ENCODE results near the gene SUOX. TPM values are rescaled to one million over a fixed set of nuclear protein-coding genes. Genes with fewer than 3 reads are reported as not detected.

Gene SUOX
- total RNA-seq, 4 donors from 2014 or later, result 18.3 to 29.0 (median 25.3) TPM

- DNase-seq (ENCODE audit: extremely low spot score), result no peak
- H3K36me3 ChIP-seq, result peaks cover 0 to 32% (median 16%) of the 10 kb centered on the region in 4 donors
- H3K27me3 ChIP-seq, result no peaks in the 10 kb centered on the region
- no peak overlapping the region for H3K4me3 ChIP-seq
- intact Hi-C loops (cut with DNase I), result no loop called here
- no peaks in the 10 kb centered on the region for H3K9me3 ChIP-seq
- peaks cover 22 to 67% (median 61%) of the 10 kb centered on the region in 4 donors for H3K4me1 ChIP-seq
- no peak for TF ChIP-seq POLR2AphosphoS5 (IDR thresholded peaks at IDR 0.05)
- no peak for TF ChIP-seq POLR2A (IDR thresholded peaks at IDR 0.05; ENCODE audit: low read depth)
- TF ChIP-seq, protein P1, sequence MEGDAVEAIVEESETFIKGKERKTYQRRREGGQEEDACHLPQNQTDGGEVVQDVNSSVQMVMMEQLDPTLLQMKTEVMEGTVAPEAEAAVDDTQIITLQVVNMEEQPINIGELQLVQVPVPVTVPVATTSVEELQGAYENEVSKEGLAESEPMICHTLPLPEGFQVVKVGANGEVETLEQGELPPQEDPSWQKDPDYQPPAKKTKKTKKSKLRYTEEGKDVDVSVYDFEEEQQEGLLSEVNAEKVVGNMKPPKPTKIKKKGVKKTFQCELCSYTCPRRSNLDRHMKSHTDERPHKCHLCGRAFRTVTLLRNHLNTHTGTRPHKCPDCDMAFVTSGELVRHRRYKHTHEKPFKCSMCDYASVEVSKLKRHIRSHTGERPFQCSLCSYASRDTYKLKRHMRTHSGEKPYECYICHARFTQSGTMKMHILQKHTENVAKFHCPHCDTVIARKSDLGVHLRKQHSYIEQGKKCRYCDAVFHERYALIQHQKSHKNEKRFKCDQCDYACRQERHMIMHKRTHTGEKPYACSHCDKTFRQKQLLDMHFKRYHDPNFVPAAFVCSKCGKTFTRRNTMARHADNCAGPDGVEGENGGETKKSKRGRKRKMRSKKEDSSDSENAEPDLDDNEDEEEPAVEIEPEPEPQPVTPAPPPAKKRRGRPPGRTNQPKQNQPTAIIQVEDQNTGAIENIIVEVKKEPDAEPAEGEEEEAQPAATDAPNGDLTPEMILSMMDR (IDR thresholded peaks at IDR 0.05), result no peak
- no peak for TF ChIP-seq EP300 (IDR thresholded peaks at IDR 0.05)
- 75% methylated on average over 7 of the region's 7 CpGs for WGBS
- peak overlapping the region; percentile 88 to 93 (median 90) for H3K27ac ChIP-seq (replicated peaks in 1 of 4)
These were observed 26.3 kb upstream of the SUOX start for GRCh38 chr12:55970775-55971174.

DNA sequence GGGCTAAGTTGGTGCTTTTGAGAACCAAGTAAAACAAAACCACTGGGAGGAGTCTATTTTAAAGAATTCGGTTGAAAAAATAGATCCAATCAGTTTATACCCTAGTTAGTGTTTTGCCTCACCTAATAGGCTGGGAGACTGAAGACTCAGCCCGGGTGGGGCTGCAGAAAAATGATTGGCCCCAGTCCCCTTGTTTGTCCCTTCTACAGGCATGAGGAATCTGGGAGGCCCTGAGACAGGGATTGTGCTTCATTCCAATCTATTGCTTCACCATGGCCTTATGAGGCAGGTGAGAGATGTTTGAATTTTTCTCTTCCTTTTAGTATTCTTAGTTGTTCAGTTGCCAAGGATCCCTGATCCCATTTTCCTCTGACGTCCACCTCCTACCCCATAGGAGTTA lies 25.0 kb upstream of the SUOX start:
- WGBS, result 33% methylated on average over 3 of the region's 3 CpGs
- no peak for DNase-seq (ENCODE audit: extremely low spot score)
- H3K36me3 ChIP-seq, result peaks cover 0 to 36% (median 20%) of the 10 kb centered on the region in 4 donors
- H3K9me3 ChIP-seq, result no peaks in the 10 kb centered on the region
- peaks cover 25 to 73% (median 67%) of the 10 kb centered on the region in 4 donors for H3K4me1 ChIP-seq
- H3K27ac ChIP-seq (replicated peaks in 1 of 4), result peak overlapping the region; percentile 88 to 93 (median 90)
- peak overlapping the region; percentile 58 to 71 (median 66) for H3K4me3 ChIP-seq
- H3K27me3 ChIP-seq, result no peaks in the 10 kb centered on the region
- intact Hi-C loops (cut with DNase I), result no loop called here
- TF ChIP-seq POLR2AphosphoS5 (IDR thresholded peaks at IDR 0.05) (peak; percentile 44 to 77), POLR2A (IDR thresholded peaks at IDR 0.05; ENCODE audit: low read depth) (no peak)

DNA sequence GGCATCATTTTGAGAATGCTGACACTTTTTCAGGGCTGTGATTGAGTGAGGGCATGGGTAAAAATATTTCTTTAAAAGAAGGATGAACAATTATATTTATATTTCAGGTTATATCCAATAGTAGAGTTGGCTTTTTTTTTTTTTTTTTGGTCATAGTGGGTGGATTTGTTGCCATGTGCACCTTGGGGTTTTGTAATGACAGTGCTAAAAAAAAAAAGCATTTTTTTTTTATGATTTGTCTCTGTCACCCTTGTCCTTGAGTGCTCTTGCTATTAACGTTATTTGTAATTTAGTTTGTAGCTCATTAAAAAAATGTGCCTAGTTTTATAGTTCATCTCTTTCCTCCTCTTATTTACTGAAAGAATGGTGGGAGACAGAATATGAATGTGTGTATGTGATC lies 24.6 kb upstream of the SUOX start:
- WGBS, result 22% methylated on average over 1 of the region's 1 CpG
- Histone ChIP-seq H3K9me3 (no peaks in the 10 kb centered on the region), H3K27me3 (no peaks in the 10 kb centered on the region), H3K27ac (replicated peaks in 1 of 4) (peak overlapping the region; percentile 88 to 93 (median 90)), H3K4me1 (peaks cover 23 to 73% (median 66%) of the 10 kb centered on the region in 4 donors), H3K4me3 (peak overlapping the region; percentile 58 to 71 (median 66)), H3K36me3 (peaks cover 0 to 36% (median 21%) of the 10 kb centered on the region in 4 donors)
- intact Hi-C loops (cut with DNase I), result no loop called here
- TF ChIP-seq POLR2AphosphoS5 (IDR thresholded peaks at IDR 0.05) (no peak), POLR2A (IDR thresholded peaks at IDR 0.05; ENCODE audit: low read depth) (no peak), EP300 (IDR thresholded peaks at IDR 0.05) (no peak)
- TF ChIP-seq, protein P1 (IDR thresholded peaks at IDR 0.05), result no peak
- no peak for DNase-seq (ENCODE audit: extremely low spot score)

DNA sequence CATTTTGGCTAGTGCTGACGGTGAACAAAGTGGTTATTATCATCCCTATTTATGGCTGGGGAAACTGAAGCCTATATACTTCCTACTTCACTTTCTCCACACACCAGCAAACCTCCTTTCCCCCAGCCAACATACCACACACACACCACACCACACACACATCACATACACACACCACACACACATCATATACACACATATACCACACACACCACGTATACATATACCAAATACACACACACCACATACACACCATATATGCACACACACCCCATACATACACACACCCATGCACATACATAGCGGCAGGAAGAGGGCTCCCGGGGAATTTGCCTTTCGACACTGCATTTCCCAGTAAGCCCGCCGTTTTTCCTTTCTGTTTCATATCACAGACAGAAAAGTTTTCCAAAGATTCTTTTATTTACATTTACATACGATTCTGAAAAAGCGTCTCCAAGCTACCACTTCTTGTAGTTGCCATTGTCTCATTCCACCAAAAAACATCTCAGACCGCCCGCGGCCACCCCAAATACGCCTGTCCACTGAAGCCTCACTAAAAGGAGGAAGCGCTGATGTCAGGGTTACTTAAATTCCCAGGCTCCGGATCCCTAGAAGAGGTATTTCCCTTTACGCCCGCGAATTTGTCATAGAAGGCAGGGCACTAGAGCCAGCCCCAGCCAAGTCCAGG lies 24.0 kb upstream of the SUOX start:
- intact Hi-C loops (cut with DNase I), result no loop called here
- no peaks in the 10 kb centered on the region for H3K9me3 ChIP-seq
- H3K27me3 ChIP-seq, result no peaks in the 10 kb centered on the region
- H3K27ac ChIP-seq (replicated peaks in 1 of 4), result peak overlapping the region; percentile 88 to 93 (median 90)
- peaks cover 25 to 73% (median 62%) of the 10 kb centered on the region in 4 donors for H3K4me1 ChIP-seq
- DNase-seq (ENCODE audit: extremely low spot score), result no peak
- peaks cover 0 to 36% (median 19%) of the 10 kb centered on the region in 4 donors for H3K36me3 ChIP-seq
- H3K4me3 ChIP-seq, result peak overlapping the region; percentile 58 to 71 (median 66)
- peak; percentile 68 for TF ChIP-seq POLR2A (IDR thresholded peaks at IDR 0.05; ENCODE audit: low read depth)
- TF ChIP-seq, protein P1 (IDR thresholded peaks at IDR 0.05), result no peak
- TF ChIP-seq POLR2AphosphoS5 (IDR thresholded peaks at IDR 0.05), result peak; percentile 81 to 97
- 2% methylated on average over 18 of the region's 18 CpGs for WGBS

GRCh38 chr12:55973599-55974307 lies 23.3 kb upstream of the SUOX start, which contains the start of gene RAB5B:
Gene RAB5B (plus strand): TSS chr12:55974078. CDS start chr12:55986961, 12,883 bp downstream.
- H3K27me3 ChIP-seq, result no peaks in the 10 kb centered on the region
- peak; percentile 100 for DNase-seq (ENCODE audit: extremely low spot score)
- TF ChIP-seq POLR2A (IDR thresholded peaks at IDR 0.05; ENCODE audit: low read depth) (peak; percentile 95), POLR2AphosphoS5 (IDR thresholded peaks at IDR 0.05) (peak; percentile 96 to 98), EP300 (IDR thresholded peaks at IDR 0.05) (no peak)
- TF ChIP-seq, protein P1 (IDR thresholded peaks at IDR 0.05), result peak in 1 of 3 experiments; percentile 22
- H3K9me3 ChIP-seq, result no peaks in the 10 kb centered on the region
- H3K36me3 ChIP-seq, result peaks cover 0 to 31% (median 15%) of the 10 kb centered on the region in 4 donors
- peak within 1 kb of the TSS; percentile 90 to 98 (median 96) for H3K27ac ChIP-seq (replicated peaks in 1 of 4)
- intact Hi-C loops (cut with DNase I), result no loop called here
- 0% methylated on average over 21 of the region's 39 CpGs for WGBS
- peaks cover 25 to 73% (median 61%) of the 10 kb centered on the region in 4 donors for H3K4me1 ChIP-seq
- H3K4me3 ChIP-seq, result peak within 1 kb of the TSS; percentile 74 to 99 (median 96)
